Parathyroid adenoma (tissue), 2 donors: ENCODE measurements around the gene PEAK1.
"Not testable (repeated sequence)": the region's sequence is repeated elsewhere in the genome, so short reads cannot be mapped to it uniquely, and the experiment has no call there.

ENCODE experiments used
- H2AFZ ChIP-seq: fragments of 300-600 bp; sonication (generic); one replicate; pipeline ENCODE4 v1.7.0; 2017; ENCODE audit warnings: antibody characterized with exemption, mild to moderate bottlenecking
- H3K27ac ChIP-seq: fragments of 300-600 bp; sonication (generic); one replicate; pipeline ENCODE4 v1.7.0; 2017
- H3K27me3 ChIP-seq: fragments of 300-600 bp; sonication (generic); one replicate; pipeline ENCODE4 v1.7.0; 2017; ENCODE audit warnings: low read length; ENCODE audit not compliant: control insufficient read depth, insufficient read depth
- H3K36me3 ChIP-seq: fragments of 300-600 bp; sonication (generic); one replicate; pipeline ENCODE4 v1.7.0; 2017; ENCODE audit warnings: low read length; ENCODE audit not compliant: control insufficient read depth, insufficient read depth
- H3K4me1 ChIP-seq: fragments of 300-600 bp; sonication (generic); one replicate; pipeline ENCODE4 v1.7.0; 2017; ENCODE audit warnings: control low read depth
- H3K4me2 ChIP-seq: fragments of 300-600 bp; sonication (generic); one replicate; pipeline ENCODE4 v1.7.0; 2017; ENCODE audit warnings: low read length
- H3K4me3 ChIP-seq: fragments of 300-600 bp; sonication (generic); one replicate; pipeline ENCODE4 v1.7.0; 2017; ENCODE audit warnings: low read depth, low read length
- H3K79me2 ChIP-seq: fragments of 300-600 bp; sonication (generic); one replicate; pipeline ENCODE4 v1.7.0; 2017; ENCODE audit warnings: control low read depth
- H3K9ac ChIP-seq: fragments of 300-600 bp; sonication (generic); one replicate; pipeline ENCODE4 v1.7.0; 2017; ENCODE audit warnings: mild to moderate bottlenecking
- H3K9me3 ChIP-seq: fragments of 300-600 bp; sonication (generic); one replicate; pipeline ENCODE4 v1.7.0; 2017; ENCODE audit warnings: low read length; ENCODE audit not compliant: control insufficient read depth
- CTCF ChIP-seq: fragments of 300-600 bp; sonication (generic); IDR thresholded peaks from one replicate; pipeline ENCODE4 v1.7.0; 2017; ENCODE audit warnings: antibody characterized with exemption, mild to moderate bottlenecking
- donor health status: primary hyperparathyroidism.

The PEAK1 gene

DNA sequence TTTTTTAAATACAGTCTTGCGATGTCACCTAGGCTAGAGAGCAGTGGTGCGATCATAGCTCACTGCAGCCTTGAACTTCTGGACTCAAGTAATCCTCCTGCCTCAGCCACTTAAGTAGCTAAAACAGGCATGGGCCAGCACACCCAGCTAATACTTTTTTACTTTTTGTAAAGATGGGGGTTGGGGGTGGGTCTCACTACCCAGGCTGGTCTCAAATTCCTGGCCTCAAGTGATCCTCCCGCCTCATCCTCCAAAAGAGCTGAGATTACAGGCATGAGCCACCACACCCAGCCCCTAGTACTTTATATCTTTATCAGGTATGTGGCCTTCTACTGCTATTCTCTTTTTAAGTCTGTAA is 8.3 kb downstream of the PEAK1 start:
- no peak overlapping the region for H3K27ac ChIP-seq
- no peak overlapping the region for H3K9ac ChIP-seq
- TF ChIP-seq CTCF: no peak
- H3K4me3 ChIP-seq: no peak overlapping the region
- H3K9me3 ChIP-seq: no peaks in the 10 kb centered on the region
- no peak overlapping the region for H2AFZ ChIP-seq
- no peak overlapping the region for H3K4me2 ChIP-seq
- no peaks in the 10 kb centered on the region for H3K79me2 ChIP-seq
- no peaks in the 10 kb centered on the region for H3K36me3 ChIP-seq
- no peaks in the 10 kb centered on the region for H3K4me1 ChIP-seq
- H3K27me3 ChIP-seq: no peaks in the 10 kb centered on the region

DNA sequence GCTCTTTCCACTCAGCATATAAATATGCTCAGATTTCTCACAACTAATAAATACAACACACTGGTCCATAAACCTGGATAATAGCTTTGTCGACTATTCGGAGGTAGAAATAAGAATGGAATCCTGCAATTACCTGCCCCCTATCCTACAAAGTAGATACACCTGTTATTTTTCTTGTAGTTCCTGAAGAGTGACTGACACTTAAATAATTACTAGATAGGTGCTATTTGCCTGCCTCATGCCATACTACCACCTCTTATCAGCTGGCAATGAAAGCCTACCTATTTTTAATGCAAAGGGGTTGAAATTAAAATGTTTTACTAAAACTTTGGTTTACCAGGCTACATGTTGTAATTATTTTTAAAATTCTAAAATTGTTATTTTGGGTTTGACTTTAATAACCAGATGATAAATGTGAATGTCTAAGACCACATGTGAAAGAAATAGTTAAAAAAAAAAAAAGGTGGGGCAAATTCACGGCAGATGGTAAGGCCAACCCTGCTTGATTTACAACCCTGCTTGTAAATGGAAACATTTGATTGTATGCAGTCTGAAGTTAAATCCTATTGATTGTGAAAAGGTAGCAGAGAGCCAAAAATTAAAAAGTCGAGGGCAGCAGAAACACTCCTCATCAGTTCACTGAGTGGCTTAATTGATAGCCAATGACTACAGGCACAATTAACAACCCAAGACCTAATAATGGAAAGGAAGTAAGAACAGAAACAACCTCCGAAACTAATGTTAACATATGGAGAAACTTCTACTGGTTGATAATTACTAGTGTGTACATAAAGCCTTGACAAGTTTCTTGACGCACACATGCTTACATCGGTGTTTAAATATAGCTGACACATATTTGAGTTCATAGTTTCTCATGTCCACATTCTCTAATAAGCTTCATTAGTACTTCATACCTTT is 8.9 kb downstream of the PEAK1 start:
- H3K79me2 ChIP-seq: no peaks in the 10 kb centered on the region
- H3K9me3 ChIP-seq: no peaks in the 10 kb centered on the region
- no peak overlapping the region for H2AFZ ChIP-seq
- no peak overlapping the region for H3K9ac ChIP-seq
- no peak overlapping the region for H3K4me2 ChIP-seq
- no peaks in the 10 kb centered on the region for H3K27me3 ChIP-seq
- no peaks in the 10 kb centered on the region for H3K36me3 ChIP-seq
- H3K4me3 ChIP-seq: no peak overlapping the region
- TF ChIP-seq CTCF: no peak
- H3K27ac ChIP-seq: no peak overlapping the region
- no peaks in the 10 kb centered on the region for H3K4me1 ChIP-seq

DNA sequence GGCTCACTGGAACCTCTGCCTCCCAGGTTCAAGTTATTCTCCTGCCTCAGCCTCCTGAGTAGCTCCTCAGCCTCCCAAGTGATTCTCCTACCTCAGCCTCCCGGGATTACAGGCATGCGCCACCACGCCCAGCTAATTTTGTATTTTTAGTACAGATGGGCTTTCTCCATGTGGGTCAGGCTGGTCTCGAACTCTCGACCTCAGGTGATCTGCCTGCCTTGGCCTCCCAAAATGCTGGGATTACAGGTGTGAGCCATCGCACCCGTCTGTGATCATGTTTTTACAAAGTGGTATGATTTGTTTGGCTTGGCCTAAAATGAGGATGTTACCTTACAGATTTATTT is 9.8 kb downstream of the PEAK1 start:
- H3K4me3 ChIP-seq, H3K4me1 ChIP-seq, H3K36me3 ChIP-seq, H3K9ac ChIP-seq, H3K9me3 ChIP-seq, H3K27me3 ChIP-seq, H3K79me2 ChIP-seq, H2AFZ ChIP-seq, H3K27ac ChIP-seq, H3K4me2 ChIP-seq: not testable (repeated sequence)

GRCh38 chr15:77409259-77410156 is 10.4 kb downstream of the PEAK1 start:
- no peaks in the 10 kb centered on the region for H3K4me1 ChIP-seq
- H3K27ac ChIP-seq: no peak overlapping the region
- no peak for TF ChIP-seq CTCF
- no peak overlapping the region for H2AFZ ChIP-seq
- H3K9ac ChIP-seq: no peak overlapping the region
- no peak overlapping the region for H3K4me2 ChIP-seq
- H3K9me3 ChIP-seq: no peaks in the 10 kb centered on the region
- H3K79me2 ChIP-seq: no peaks in the 10 kb centered on the region
- no peaks in the 10 kb centered on the region for H3K27me3 ChIP-seq
- no peaks in the 10 kb centered on the region for H3K36me3 ChIP-seq
- H3K4me3 ChIP-seq: no peak overlapping the region

DNA sequence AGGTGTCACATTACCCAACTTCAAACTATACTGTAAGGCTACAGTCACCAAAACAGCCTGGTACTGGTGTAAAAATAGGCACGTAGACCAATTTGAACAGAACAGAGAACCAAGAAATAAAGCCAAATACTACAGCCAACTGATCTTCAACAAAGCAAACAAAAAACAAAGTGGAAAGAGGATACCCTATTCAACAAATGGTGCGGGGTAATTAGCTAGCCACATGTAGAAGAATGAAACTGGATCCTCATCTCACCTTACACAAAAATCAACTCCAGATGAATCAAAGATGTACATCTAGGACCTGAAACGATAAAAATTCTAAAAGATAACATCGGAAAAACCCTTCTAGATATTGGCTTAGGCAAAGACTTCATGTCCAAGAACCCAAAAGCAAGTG is 13.1 kb downstream of the PEAK1 start:
- TF ChIP-seq CTCF: no peak
- H3K27me3 ChIP-seq: no peaks in the 10 kb centered on the region
- no peaks in the 10 kb centered on the region for H3K4me1 ChIP-seq
- no peaks in the 10 kb centered on the region for H3K79me2 ChIP-seq
- H2AFZ ChIP-seq: no peak overlapping the region
- H3K9me3 ChIP-seq: no peaks in the 10 kb centered on the region
- H3K9ac ChIP-seq: no peak overlapping the region
- H3K36me3 ChIP-seq: no peaks in the 10 kb centered on the region
- H3K4me2 ChIP-seq: no peak overlapping the region
- H3K4me3 ChIP-seq: no peak overlapping the region
- H3K27ac ChIP-seq: no peak overlapping the region

GRCh38 chr15:77406173-77406759 is 13.6 kb downstream of the PEAK1 start:
- not testable (repeated sequence) for H3K4me1 ChIP-seq, H3K9ac ChIP-seq, H3K27ac ChIP-seq, H3K27me3 ChIP-seq, H3K36me3 ChIP-seq, H3K9me3 ChIP-seq, H3K4me2 ChIP-seq, H3K4me3 ChIP-seq, H2AFZ ChIP-seq, H3K79me2 ChIP-seq
